ENCODE measurements around the gene ATF7.
"Not testable (repeated sequence)": the region's sequence is repeated elsewhere in the genome, so short reads cannot be mapped to it uniquely, and the experiment has no call there.

Gene ATF7

GRCh38 chr12:53567961-53568808 lies 58.0 kb downstream of the ATF7 start:
- in situ Hi-C loops (cut with HindIII; ENCODE audit: low pct_unique_long_range_greater_than_20kb, low sequenced_read_pairs), result no loop called here
- no peak for DNase-seq (ENCODE audit: low read depth in 1 of 2, low spot score in 1 of 2)
- no peak for TF ChIP-seq JUND (IDR thresholded peaks at IDR 0.05; ENCODE audit: low read depth)

- DNase-seq (ENCODE audit: low read depth in 1 of 2, low spot score in 1 of 2); in situ Hi-C loops (cut with HindIII; ENCODE audit: low pct_unique_long_range_greater_than_20kb, low sequenced_read_pairs): not testable (repeated sequence)
Measured at GRCh38 chr12:53565376-53565775, 60.8 kb downstream of the ATF7 start.

- no peak for TF ChIP-seq JUND (IDR thresholded peaks at IDR 0.05; ENCODE audit: low read depth)
- in situ Hi-C loops (cut with HindIII; ENCODE audit: low pct_unique_long_range_greater_than_20kb, low sequenced_read_pairs), result no loop called here
- DNase-seq (ENCODE audit: low read depth in 1 of 2, low spot score in 1 of 2), result no peak
Measured at GRCh38 chr12:53564941-53565340, 61.2 kb downstream of the ATF7 start.

- no peak for TF ChIP-seq JUND (IDR thresholded peaks at IDR 0.05; ENCODE audit: low read depth)
- no peak for DNase-seq (ENCODE audit: low read depth in 1 of 2, low spot score in 1 of 2)
- in situ Hi-C loops (cut with HindIII; ENCODE audit: low pct_unique_long_range_greater_than_20kb, low sequenced_read_pairs), result no loop called here
Measured at GRCh38 chr12:53564278-53564677, 61.9 kb downstream of the ATF7 start.

GRCh38 chr12:53563452-53564028 lies 62.6 kb downstream of the ATF7 start:
- no peak for DNase-seq (ENCODE audit: low read depth in 1 of 2, low spot score in 1 of 2)
- TF ChIP-seq JUND (IDR thresholded peaks at IDR 0.05; ENCODE audit: low read depth), result no peak
- in situ Hi-C loops (cut with HindIII; ENCODE audit: low pct_unique_long_range_greater_than_20kb, low sequenced_read_pairs), result no loop called here

GRCh38 chr12:53561590-53561953 lies 64.6 kb downstream of the ATF7 start:
- DNase-seq (ENCODE audit: low read depth in 1 of 2, low spot score in 1 of 2), result peak in 1 of 2 experiments; percentile 52
- peak; percentile 56; the same call in 1 of the 2 replicates for TF ChIP-seq JUND (IDR thresholded peaks at IDR 0.05; ENCODE audit: low read depth)
- in situ Hi-C loops (cut with HindIII; ENCODE audit: low pct_unique_long_range_greater_than_20kb, low sequenced_read_pairs), result no loop called here

GRCh38 chr12:53560912-53561589 lies 65.1 kb downstream of the ATF7 start:
- no peak for DNase-seq (ENCODE audit: low read depth in 1 of 2, low spot score in 1 of 2)
- no peak for TF ChIP-seq JUND (IDR thresholded peaks at IDR 0.05; ENCODE audit: low read depth)
- in situ Hi-C loops (cut with HindIII; ENCODE audit: low pct_unique_long_range_greater_than_20kb, low sequenced_read_pairs), result no loop called here

- no peak for DNase-seq (ENCODE audit: low read depth in 1 of 2, low spot score in 1 of 2)
- in situ Hi-C loops (cut with HindIII; ENCODE audit: low pct_unique_long_range_greater_than_20kb, low sequenced_read_pairs), result no loop called here
- TF ChIP-seq JUND (IDR thresholded peaks at IDR 0.05; ENCODE audit: low read depth), result no peak
Measured at GRCh38 chr12:53560351-53560750, 65.8 kb downstream of the ATF7 start.

- in situ Hi-C loops (cut with HindIII; ENCODE audit: low pct_unique_long_range_greater_than_20kb, low sequenced_read_pairs), result no loop called here
- TF ChIP-seq JUND (IDR thresholded peaks at IDR 0.05; ENCODE audit: low read depth), result no peak
- DNase-seq (ENCODE audit: low read depth in 1 of 2, low spot score in 1 of 2), result no peak
Measured at GRCh38 chr12:53558631-53559030, 67.6 kb downstream of the ATF7 start.

GRCh38 chr12:53552361-53553327 lies 73.5 kb downstream of the ATF7 start:
- in situ Hi-C loops (cut with HindIII; ENCODE audit: low pct_unique_long_range_greater_than_20kb, low sequenced_read_pairs), result no loop called here
- TF ChIP-seq JUND (IDR thresholded peaks at IDR 0.05; ENCODE audit: low read depth), result no peak
- no peak for DNase-seq (ENCODE audit: low read depth in 1 of 2, low spot score in 1 of 2)

GRCh38 chr12:53551889-53552291 lies 74.3 kb downstream of the ATF7 start:
- TF ChIP-seq JUND (IDR thresholded peaks at IDR 0.05; ENCODE audit: low read depth), result no peak
- in situ Hi-C loops (cut with HindIII; ENCODE audit: low pct_unique_long_range_greater_than_20kb, low sequenced_read_pairs), result no loop called here
- no peak for DNase-seq (ENCODE audit: low read depth in 1 of 2, low spot score in 1 of 2)

- TF ChIP-seq JUND (IDR thresholded peaks at IDR 0.05; ENCODE audit: low read depth), result no peak
- DNase-seq (ENCODE audit: low read depth in 1 of 2, low spot score in 1 of 2), result no peak
- in situ Hi-C loops (cut with HindIII; ENCODE audit: low pct_unique_long_range_greater_than_20kb, low sequenced_read_pairs), result no loop called here
Measured at GRCh38 chr12:53550595-53550994, 75.6 kb downstream of the ATF7 start.

GRCh38 chr12:53550131-53550530 lies 76.1 kb downstream of the ATF7 start:
- DNase-seq (ENCODE audit: low read depth in 1 of 2, low spot score in 1 of 2); in situ Hi-C loops (cut with HindIII; ENCODE audit: low pct_unique_long_range_greater_than_20kb, low sequenced_read_pairs): not testable (repeated sequence)

GRCh38 chr12:53548354-53548753 lies 77.8 kb downstream of the ATF7 start:
- DNase-seq (ENCODE audit: low read depth in 1 of 2, low spot score in 1 of 2); in situ Hi-C loops (cut with HindIII; ENCODE audit: low pct_unique_long_range_greater_than_20kb, low sequenced_read_pairs): not testable (repeated sequence)

Measured in T47D (cell line).